NOMO-1 treated with DMSO at 0.1 percent for 48 hours (cell line): ENCODE measurements around the gene DLX1.

Experiments used
- DNase-seq: peaks from one replicate; lab custom pipeline; 2025; ENCODE audit not compliant: unreplicated experiment; lab: John Stamatoyannopoulos, UW

DLX1 gene

DNA sequence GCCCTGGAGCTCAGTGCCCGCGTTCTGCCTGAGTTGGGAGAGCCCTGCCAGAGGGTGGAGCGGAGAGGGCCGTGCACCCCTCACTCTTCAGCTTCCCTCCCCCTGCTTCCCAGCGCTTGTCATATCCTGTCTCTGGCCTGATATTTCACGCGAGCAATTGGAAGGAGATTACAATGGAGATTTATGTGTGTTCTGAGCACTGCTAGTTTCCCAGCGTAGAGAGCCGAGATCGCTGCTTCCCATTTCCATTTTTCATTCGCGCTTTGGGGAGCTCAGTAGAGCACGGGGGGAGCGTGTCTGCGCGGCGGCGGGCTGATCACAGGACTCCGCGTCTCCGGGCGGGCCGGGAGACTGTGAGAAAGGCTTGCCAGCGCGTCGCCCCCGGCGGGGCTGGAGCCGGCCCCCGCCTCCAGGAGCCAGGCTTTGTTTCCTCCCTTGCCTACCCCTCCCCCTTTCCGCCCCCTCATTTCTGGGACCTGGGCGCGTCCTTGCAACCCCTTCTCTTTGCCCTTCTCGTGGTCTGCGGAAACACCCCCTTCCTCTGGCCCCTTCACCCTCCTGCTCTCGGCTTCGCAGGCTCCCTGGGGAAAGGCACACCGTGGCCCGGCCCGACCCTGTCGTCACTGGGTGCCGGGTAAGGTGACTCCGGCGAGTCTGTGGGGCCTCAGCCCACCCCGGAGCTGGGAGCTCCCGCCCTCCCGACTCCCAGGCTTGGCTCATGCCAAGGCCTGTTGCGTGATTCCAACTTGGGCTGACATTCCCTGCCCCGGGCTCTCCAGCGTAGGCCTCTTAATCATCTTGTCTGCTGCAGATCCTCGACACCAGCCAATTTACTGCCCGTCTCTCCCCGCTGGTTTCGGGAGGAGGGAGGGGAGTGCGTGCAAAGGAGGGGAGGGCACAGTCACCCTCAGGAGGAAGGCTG is 11.6 kb downstream of the DLX1 start:
- no peak for DNase-seq

DNA sequence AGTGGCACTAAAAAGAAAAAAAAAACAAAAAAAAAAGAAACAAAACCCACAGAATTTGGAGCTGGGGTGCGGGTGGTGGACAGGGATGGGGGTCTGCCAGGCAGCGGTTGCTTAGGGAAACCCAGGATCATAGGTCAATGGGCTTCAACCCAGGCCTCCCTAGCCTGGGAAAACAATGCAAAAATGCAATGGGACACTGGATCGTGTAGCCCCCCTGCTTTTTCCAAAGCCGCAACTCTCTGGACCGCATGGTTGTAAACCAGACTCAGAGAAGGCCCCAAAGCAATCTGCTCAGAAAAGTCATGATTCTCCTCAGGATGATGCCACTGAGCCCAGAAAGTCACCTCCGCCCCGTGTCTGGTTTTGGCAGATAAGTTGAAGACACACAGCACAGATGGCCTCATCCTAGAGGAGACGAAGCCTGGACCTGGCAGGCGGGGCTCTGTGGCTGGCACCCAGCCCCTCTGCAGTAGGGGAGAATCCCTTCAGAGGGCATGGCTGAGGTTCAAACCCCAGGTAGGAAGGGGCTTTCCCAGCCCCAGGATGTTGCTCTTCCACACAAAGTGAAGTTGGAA is 12.3 kb downstream of the DLX1 start:
- no peak for DNase-seq

DNA sequence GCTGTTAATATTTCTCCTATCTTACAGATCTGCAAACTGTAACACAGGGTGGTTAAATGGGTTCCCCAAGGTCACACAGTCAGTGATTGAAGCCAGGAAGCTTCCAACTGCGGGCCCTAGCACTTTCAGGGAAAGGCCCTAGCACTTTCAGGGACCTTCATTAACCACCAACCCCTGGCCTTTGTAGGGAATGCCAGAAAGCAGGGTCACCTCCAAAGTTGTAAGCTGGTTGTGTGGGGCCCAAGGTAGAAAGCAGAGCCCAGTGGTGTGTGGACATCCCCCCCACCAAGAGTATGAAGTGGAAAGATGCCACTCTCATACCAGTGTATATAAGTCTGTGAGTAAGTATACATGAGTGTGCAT is 13.0 kb downstream of the DLX1 start:
- no peak for DNase-seq

DNA sequence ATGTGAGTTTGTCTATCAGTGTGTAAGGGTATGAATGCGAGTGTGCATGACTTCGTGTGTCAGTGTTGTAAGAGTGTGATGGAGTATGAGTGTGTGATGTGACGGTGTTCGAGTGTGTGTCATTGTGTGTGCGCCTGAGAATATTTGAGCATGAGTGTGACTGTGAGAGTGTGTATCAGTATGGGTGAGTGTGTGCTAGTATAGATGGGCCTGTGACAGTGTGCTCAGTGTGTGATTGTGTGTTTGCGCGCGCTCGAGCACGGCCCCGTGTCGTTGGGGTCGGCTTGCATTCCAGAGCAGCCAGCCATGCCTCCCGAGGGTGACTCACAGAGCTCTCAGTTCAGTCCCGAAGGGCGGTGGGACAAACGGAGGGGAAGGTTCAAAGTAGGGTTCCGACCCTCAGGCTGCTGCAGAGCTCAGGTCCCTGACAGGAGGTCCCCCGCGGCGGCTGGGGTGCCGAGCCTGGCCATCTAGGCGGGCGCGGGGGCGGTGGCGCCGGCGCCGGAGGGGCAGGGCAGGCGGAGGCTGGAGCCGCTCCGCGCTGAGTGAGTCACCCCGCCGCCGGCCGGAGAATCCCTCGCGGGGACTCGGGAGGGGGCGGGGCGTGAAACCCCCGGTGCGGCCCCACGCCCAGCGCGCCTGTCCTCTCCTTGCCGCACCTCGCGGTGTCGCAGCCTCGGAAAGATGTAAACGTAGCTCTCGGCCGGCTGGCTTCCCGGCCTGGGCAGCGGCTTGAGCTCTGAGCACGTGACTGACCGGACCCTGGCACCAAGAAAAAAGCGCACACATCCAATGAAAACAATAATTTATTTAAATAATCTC is 13.6 kb downstream of the DLX1 start:
- DNase-seq, result no peak

DNA sequence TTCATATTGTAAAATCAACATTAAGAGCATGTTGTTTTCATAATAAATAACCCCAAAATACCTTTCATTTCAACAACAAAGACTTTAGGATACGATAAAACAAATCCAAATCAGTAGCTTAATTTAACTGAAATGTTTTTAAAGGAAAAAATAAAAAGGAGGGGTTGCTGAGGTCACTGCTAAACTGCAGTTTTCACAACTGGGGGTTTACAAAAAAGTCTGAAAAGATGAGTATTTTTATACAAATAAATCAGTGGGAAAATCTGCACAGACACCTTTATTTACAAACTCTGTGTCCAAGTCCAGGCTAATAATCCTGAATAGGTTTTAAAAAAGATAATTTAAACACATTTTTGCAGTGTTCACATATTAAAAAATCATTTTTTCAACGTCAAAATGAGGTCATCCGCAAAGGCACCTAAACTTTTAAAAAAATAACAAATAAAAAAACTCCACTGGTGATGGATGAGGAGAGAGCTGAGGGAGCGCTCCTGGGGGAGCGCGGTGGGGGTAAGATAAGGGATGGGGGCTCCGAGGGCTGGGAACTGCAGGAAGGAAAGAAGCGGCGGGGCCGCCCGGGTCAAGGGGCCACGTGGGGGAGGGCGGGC is 14.3 kb downstream of the DLX1 start:
- no peak for DNase-seq

DNA sequence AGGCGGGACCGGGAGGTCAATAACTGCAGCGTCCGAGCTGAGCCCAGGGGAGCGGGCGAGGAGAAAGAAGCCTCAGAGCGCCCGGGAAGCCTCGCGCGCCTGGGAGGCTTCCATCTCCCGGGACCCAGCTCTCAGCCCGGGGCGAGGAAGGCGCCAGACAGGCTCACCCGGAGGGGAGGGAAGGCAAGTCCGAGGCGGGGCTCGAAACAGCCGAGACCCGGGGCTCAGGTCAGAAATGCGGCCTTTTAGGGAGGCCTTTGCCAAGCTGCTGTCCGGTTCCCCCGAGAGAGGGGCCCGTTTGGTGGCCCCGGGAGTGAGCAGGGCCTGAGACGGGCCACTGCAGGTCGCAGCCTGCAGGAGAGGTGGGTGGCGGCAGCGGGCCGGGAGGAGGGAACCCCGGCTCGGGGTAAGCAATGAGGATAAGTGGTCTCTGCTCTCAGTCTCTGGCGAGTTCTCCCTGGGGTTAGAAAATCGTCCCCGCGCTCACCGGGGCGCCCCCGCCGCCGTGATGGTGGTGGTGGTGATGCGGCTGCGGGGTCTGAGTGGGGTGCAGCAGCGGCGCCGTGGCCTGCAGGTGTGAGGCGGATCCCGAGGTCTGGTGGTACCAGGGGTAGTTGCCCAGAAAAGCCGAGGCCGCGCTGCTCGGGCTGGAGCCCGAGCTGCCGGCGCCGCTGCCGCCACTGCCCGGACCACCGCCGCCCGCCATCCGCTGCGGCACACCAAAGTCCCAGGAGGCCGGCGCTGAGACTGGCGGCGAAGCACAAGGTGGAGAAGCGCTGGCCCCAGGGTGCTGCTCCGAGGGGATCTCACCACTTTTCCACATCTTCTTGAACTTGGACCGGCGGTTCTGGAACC is 15.0 kb downstream of the DLX1 start:
- DNase-seq, result no peak

DNA sequence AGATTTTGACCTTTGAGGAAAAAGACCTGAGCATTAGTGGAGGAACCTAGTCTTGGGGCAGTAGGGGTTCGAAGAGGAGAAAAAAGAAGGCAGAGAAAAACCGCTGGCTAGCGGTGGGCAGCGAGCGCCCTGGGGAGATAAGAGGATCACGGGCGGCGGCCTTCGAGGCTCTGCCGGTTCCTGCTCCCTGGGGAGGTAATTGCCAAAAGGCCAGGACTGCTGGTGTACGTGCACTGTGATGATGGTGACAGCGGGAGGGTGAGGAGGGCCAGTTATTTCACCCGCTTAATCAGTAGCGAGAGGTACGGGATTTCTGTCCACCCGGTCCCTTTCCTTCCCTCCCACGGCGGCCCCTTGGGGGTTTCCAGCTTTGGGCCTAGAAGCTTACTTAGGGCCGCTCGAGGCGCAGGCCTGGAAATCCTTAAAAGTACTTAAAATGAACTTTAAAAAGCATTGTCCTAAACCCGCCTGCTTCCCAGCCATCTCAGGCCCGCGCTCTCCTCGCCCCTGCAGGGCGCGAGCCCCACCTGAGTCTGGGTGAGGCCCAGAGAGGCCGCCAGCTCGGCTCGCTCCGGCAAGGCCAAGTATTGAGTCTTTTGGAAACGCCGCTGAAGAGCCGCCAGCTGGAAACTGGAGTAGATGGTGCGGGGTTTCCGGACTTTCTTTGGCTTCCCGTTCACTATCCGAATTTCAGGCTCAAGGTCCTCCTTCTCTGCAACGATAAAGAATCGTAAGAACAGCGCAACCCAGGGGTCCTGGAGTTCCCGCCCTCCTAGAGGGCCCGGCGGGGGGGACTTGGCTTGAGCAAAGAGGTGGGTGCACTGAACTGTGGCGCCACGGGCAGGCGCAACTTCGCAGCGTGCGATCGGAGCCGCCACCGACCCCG is 15.9 kb downstream of the DLX1 start:
- no peak for DNase-seq

DNA sequence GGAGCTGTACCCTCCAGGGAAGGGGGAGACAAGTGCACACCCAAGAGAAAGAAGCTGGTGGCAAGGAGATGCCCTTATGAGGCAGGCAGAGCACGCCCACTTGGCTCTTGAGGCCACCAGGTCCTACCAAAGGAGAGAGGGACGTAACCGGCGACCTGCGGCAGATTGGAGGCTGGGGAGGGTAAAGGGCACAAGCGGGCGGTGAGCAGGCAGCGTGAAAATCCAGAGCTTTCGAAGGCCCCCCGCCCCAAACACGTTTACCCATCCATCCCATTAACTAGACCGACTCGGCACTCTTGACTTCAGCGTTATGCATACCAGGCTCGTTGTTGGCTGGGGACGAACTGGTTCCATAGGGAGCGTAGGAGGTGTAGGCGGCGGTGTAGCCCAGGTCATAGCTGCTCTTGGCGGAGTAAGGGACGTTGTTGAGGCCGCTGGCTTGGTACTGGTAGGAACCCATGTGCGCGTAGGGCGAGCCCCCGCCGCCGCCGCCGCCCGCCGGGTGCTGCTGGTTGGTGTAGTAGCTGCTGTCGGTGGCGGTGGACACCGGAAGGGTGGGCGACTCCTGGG is 16.6 kb downstream of the DLX1 start:
- no peak for DNase-seq

DNA sequence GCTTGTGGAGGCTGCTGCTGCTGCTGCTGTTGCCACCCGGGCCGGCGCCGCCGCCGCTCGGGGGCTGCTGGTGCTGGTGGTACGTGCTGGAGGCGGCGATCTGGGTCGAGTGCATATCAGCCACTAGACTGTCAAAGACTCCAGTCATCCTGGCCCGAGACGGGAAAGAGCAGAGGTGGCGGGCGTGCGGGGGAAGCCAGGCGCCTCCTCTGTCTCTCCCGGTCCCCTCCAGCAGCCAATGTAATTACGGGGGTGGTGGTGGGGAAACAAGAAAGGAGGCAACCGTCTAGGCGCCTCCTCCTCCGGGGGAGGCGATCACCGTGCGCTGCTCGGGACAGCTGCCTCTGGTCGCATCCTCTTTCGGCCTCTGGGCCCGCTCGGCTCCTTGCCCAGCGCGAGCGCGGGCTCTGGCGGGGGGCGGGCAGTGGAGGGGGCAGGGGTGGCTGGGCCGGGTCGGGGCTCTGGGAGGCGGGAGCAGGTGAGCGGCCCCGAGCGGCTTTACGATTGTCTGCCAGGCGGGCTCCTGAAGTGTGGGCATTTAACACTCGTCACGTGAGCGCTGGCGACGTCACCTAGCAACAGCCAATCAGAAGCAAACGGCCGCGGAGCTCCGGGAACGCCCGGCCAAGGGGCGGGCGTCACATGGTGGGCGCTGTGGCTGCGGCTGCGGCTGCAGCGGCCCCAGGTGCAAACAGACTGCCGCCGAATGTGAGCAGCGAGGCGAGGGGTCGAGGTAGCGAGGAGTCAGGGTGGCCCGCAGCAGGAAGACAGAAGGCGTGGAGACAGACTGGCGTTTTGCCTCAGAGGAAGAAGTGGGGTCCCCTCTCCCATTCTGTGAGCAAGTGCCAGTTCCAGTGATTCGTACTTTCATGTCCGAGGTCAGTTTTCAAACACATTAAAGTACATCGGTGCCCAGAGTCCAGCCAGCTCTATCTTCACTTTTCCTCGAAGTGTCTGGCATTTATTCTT is 17.4 kb downstream of the DLX1 start, which contains the start of gene DLX2:
Gene DLX2, minus strand, starts transcription at position 510 of the 969 bp plus-strand sequence. Its CDS starts 362 bp downstream, at position 148.
- DNase-seq, result peak; percentile 85

DNA sequence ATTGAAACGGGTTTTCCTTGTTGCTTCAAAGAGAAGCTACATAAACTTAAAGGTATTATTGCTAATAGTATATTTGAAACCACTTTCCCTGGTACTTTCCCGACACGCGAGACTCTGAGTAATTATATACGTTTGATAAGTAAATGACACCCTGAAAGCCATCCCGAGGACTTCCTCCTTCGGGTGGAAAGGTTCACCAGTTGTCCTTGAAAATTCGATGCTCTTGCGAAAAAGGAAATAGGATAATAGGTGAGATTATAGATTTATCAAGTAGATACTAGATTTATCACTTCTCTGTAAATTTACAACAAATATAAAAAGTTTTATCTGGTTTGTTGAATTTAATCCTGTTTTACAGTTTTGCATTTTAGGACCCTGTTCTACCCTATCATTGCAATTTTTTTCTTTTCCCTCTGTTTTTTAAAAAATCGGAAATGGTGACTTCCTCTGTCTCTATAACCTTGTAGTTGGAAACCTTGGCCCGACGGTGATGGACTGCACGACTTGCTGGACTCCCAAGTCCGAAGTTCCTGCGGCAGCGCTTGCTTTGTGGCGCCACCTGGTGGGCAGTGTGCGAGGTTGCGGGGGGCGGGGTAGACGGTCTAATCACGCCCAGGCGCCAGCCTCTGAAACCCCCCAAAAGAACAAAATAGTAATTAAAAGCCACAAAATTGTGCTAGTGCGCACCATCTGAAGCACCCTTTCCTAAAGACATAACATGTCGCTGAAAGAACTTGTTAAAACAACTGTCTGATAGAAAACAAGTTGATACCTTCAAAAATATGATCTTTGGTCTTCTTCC is 18.4 kb downstream of the DLX1 start:
- DNase-seq, result peak; percentile 58

DNA sequence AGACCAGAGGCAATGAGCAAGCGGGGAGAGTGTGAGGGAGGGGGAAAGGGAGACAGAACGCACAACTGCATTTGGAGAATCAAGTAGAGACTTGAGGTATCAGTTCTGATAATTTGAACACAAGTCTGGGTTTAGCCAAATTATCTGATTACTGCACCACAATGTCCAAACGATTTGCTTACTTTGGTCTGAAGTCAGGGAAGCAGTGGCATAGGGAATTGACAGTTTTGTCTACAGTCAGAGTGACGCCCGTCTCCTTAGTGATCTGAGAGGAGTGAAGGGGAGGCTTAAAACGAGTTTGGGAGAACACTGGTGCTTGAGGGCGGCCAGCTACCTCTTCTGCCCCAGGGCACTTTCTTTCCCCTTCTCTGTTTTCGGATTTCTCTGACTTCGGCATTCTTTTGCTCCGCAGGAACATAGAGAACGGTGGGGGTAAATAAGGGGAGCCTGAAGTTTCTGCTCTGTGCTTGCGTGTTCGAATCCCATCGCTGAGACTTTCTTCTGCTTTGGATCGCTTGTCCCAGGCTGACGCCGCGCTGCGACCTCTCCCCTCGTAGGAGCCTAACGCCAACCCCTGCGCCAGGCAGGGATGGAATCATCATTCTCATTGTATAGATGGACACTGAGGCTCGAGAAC is 20.3 kb downstream of the DLX1 start:
- DNase-seq, result no peak

DNA sequence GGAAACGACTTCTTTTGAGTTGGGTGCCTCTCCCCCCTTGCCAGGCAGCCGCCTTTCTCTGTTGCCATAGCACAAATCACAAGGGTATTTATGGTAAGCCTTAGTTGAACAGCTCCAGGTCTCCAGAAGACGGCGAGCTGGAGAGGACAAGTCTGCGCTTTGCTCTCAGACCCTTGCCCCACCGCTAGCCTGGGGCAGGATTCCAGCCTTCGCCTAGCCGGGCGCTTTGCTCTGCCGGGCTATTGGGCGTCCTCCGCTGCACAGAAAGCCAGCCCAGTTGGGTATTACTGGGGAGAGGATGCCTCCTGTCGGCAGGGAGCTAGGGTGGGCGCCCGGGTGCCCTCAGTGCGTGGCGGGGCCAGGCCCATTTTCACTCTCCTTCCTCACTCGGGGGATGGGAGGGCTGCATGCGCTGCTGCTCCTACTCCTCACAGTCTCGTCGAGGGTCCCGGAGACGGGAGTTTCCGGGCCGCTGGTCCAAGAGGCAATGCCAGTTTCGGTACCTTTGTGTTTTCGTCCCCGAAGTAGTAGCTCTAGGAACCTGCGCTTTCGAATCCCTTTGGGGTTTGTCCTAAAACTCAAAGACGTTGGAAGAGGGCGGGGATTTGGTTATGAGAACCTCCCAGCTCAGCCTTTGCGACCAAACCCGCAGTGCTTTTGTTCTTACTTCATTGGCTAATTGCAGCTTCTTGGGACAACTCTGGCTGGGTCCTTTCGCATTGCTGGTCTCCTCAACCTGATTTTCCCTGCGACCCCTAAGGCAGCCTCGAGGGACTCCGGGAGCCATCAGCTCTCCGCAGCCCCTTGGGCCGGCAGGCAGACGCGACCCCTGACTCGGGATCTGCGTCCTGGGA is 21.0 kb downstream of the DLX1 start:
- peak; percentile 71 for DNase-seq

DNA sequence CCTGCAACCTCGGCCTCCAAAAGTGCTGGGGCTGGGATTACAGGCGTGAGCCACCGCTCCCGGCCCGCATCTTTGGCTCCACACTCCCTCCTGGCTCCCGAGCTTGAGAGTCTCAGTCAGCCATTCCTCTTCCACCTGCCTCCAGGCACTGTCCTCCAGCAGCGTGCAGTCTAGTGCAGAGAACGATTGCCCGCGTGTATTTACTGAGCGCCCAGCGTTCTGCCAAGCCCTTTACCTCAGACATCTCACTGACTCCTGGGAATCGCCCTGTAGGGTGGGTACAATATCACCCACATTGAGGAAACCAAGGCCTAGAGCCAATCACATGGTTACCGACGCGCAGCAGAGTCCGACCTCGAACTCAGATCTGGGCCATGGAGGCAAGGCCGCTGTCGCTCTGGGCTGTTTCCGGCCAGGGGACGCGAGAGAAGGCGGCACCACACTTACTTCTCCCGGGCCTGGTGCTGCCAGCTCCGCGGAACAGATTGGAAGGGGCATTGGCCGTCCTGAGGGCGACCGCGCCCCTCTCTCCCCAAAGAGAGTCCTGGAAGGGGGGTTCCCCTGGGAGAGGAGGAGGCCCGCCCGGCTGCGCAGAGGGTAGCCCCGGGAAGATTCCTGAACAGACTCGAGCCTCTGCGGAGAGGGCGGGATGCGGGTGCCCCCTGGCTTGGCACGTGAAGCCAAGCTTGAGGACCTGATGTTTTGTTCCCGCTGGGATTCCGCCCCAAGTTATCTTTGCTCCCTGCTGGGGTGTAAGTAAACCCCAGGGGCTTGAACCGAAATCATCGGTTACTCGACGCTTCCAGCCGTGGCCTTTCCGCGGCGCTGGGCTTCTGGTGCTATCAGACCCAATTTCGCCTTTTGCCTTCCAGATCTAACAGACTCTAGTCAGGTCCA is 22.6 kb downstream of the DLX1 start:
- DNase-seq, result no peak

DNA sequence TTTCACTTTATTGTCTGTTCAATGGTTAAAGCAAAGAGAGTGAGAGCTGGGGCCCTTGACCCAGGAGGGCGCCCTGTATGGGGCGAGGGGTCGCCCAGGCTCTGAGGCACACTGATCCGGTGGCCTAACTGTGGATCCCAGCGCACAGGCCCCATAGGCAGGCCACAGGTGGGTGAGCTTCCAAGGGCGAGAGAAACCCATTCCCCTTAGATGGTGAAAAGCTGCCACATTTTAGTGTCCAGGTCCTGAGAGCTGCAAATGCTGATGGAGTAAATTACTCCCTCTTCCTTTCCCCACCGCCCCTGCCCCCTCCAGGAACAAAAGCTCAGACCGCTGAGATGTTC is 23.3 kb downstream of the DLX1 start:
- DNase-seq, result no peak
